Activated CD8-positive, alpha-beta memory T cell treated with anti-CD3 and anti-CD28 coated beads, Interleukin-2, amount 10 ng/mL, durations not matched to agents 7 days and 5 days (primary cell): Measurements from ENCODE around the gene MCTP1. TPM values are rescaled to one million over a fixed set of nuclear protein-coding genes. Genes with fewer than 3 reads are reported as not detected.

Experiments used
- ATAC-seq: fragments of 150-1000 bp; cut with Tn5 transposase; one replicate; pipeline ENCODE4 v1.10.0; 2021; ENCODE audit warnings: moderate library complexity
- CTCF ChIA-PET: fragments of 350-600 bp; sonication (Branson Sonifier 250); formaldehyde crosslinking; loops from one replicate; lab custom pipeline; 2021; ENCODE audit warnings: antibody characterized with exemption; lab: Charles Lee
- DNase-seq: peaks from one replicate; pipeline ENCODE4 v3.0.0-alpha.2; 2020
- H3K27ac Mint-ChIP-seq: one replicate; pipeline ENCODE4 v1.8.0; 2021; ENCODE audit warnings: mild to moderate bottlenecking, mixed read lengths
- H3K27me3 Mint-ChIP-seq: one replicate; pipeline ENCODE4 v1.8.0; 2021; ENCODE audit warnings: mixed read lengths
- H3K36me3 Mint-ChIP-seq: one replicate; pipeline ENCODE4 v1.8.0; 2021; ENCODE audit warnings: mild to moderate bottlenecking, mixed read lengths
- H3K4me1 Mint-ChIP-seq: one replicate; pipeline ENCODE4 v1.8.0; 2021; ENCODE audit warnings: mixed read lengths
- H3K4me3 Mint-ChIP-seq: one replicate; pipeline ENCODE4 v1.8.0; 2021; ENCODE audit warnings: mild to moderate bottlenecking, moderate library complexity, mixed read lengths
- H3K9me3 Mint-ChIP-seq: one replicate; pipeline ENCODE4 v1.8.0; 2022; ENCODE audit warnings: low read depth, mixed read lengths
- total RNA-seq, 2 experiments: library from RNA; stranded (reverse); gene quantifications; one replicate each; pipeline ENCODE4 v1.2.3, GENCODE V29; 2021

MCTP1 gene
- total RNA-seq, 2 experiments from 2014 or later: not detected

DNA sequence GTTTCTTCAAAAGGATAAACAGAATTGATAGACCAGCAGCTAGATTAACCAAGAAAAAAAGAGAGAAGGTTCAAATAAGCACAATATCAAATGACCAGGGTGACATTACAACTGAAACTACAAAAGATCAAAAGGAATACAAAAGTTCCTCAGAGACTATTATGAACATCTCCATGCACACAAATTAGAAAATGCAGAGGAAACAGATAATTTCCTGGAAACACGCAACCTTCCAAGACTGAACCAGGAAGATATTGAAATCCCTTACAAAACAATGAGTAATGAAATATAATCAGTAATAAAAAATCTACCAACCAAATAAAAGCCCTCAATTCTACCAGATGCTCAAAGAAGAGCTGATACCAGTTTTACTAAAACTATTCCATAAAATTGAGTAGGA, 252.1 kb downstream of the MCTP1 start:
- no peaks in the 10 kb centered on the region for H3K9me3 Mint-ChIP-seq
- DNase-seq (no peak), ATAC-seq (no peak)
- H3K36me3 Mint-ChIP-seq: no peaks in the 10 kb centered on the region
- no peaks in the 10 kb centered on the region for H3K4me1 Mint-ChIP-seq
- H3K27ac Mint-ChIP-seq: no peak overlapping the region
- H3K4me3 Mint-ChIP-seq: no peak overlapping the region
- H3K27me3 Mint-ChIP-seq: no peaks in the 10 kb centered on the region
- CTCF ChIA-PET: no interaction called here

DNA sequence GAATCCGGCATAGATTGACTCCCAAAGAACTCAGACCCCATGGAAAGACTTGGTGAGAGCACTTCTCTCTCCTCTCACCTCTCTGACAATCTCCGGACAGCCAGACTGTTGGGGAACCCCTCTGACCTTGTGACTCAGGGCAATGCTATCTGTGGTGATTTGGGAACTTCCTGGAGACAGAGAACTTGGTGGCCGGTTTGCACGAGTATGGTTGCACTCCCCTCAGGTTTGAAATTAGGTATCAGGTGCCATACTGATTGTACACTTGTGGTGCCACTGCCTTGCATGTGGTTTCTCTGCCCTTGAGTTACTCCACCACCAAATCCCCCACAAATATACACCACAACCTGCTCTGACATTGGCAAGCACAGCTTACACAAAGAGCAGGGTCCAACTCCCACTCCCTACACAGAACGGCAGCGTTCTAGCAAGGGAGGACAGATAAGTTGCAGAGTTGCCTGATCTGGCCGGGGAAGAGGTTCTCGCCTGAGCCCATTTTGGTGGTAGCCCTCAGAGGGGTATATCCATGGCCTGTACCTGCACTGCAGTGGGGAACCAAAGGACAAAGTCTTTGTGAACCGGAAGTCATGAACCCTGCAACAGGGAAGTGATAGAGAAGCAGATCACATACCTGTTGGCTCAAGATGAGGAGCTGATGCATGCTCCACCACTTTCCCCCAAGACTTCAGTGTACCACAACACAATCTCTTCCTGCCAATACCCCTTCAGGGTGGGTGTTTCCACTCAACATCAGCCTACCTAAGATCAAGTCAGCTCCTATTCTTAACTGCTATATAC, 255.1 kb downstream of the MCTP1 start:
- Mint-ChIP-seq H3K4me3 (no peak overlapping the region), H3K27ac (no peak overlapping the region), H3K36me3 (no peaks in the 10 kb centered on the region), H3K27me3 (no peaks in the 10 kb centered on the region), H3K4me1 (peaks cover 7% of the 10 kb centered on the region), H3K9me3 (no peaks in the 10 kb centered on the region)
- DNase-seq: no peak
- CTCF ChIA-PET: interaction anchor here (0.5 kb wide), 1 partner anchor 100 kb away, joined by 3 read pairs; no protein-coding TSS in a partner anchor
- no peak for ATAC-seq

DNA sequence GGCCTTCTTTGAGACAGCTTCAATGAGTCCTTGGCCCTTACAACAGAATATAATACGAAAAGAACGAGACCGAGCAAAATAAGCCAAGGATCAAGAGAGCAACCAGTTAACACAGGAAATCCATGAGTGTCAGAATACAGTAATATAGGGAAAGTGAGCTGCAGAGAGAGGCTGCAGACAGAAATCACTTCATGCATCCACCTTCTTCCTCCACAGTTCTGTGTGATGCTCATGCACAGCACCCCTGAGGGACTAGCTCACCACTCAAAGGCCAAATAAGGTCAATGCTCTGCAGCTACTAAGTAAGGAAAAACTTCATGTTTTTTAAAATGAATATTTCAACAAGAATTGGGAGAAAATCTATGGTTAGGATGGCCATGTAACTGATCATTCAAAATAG, 257.1 kb downstream of the MCTP1 start:
- CTCF ChIA-PET: no interaction called here
- Mint-ChIP-seq H3K9me3 (no peaks in the 10 kb centered on the region), H3K4me1 (peaks cover 8% of the 10 kb centered on the region), H3K36me3 (no peaks in the 10 kb centered on the region), H3K4me3 (no peak overlapping the region), H3K27me3 (no peaks in the 10 kb centered on the region), H3K27ac (no peak overlapping the region)
- ATAC-seq: peak; percentile 36
- no peak for DNase-seq

DNA sequence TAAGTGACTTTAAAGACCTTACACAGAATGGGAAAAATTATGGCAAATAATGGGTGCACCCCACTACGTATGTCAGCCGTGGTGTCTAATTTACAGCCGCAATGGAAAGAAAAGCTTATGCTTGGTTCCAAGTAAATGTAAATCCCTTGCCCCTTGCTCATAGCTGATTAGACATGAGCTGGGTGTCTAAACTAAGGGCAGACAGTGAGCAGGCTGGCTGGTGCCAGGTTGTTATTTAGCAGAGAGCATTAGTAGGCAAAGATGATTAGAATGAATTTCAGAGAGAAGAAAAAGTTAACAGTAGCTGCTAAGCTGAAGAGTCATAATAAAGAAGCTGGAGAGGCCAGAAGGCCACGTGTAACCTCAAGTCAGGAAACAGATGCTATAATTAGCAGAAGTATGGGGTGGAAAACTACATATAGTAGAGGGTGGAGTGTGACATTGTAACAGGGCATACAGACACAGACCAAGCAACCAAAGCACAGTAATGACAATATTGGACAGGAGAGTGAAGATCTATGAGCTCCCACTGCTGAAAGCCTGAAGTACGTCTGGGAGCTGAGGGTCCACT, 257.7 kb downstream of the MCTP1 start:
- CTCF ChIA-PET: no interaction called here
- Mint-ChIP-seq H3K9me3 (no peaks in the 10 kb centered on the region), H3K4me3 (no peak overlapping the region), H3K27ac (no peak overlapping the region), H3K4me1 (peaks cover 11% of the 10 kb centered on the region), H3K27me3 (no peaks in the 10 kb centered on the region), H3K36me3 (no peaks in the 10 kb centered on the region)
- ATAC-seq (peak; percentile 27), DNase-seq (no peak)

DNA sequence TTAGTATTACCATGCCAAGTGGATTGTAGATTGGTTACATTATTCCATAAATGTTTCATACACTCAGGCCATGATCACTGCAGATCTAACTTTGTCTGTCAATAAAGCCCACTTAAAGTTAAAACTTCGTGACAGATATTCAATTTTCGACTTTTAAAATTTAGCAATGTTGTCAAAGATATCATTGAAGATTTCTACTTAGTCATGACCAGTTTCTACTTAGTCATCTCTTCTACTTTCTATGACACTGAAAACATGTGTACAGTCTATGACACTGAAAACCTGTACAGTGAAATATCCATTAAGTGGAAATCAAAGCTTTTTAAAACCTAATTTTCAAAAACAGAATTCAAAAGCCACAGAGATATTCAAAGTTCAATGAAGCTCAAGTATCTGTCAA, 258.2 kb downstream of the MCTP1 start:
- no peaks in the 10 kb centered on the region for H3K9me3 Mint-ChIP-seq
- H3K27ac Mint-ChIP-seq: no peak overlapping the region
- no peak overlapping the region for H3K4me3 Mint-ChIP-seq
- H3K36me3 Mint-ChIP-seq: no peaks in the 10 kb centered on the region
- no peak for ATAC-seq
- peaks cover 11% of the 10 kb centered on the region for H3K4me1 Mint-ChIP-seq
- CTCF ChIA-PET: no interaction called here
- no peaks in the 10 kb centered on the region for H3K27me3 Mint-ChIP-seq
- DNase-seq: no peak

DNA sequence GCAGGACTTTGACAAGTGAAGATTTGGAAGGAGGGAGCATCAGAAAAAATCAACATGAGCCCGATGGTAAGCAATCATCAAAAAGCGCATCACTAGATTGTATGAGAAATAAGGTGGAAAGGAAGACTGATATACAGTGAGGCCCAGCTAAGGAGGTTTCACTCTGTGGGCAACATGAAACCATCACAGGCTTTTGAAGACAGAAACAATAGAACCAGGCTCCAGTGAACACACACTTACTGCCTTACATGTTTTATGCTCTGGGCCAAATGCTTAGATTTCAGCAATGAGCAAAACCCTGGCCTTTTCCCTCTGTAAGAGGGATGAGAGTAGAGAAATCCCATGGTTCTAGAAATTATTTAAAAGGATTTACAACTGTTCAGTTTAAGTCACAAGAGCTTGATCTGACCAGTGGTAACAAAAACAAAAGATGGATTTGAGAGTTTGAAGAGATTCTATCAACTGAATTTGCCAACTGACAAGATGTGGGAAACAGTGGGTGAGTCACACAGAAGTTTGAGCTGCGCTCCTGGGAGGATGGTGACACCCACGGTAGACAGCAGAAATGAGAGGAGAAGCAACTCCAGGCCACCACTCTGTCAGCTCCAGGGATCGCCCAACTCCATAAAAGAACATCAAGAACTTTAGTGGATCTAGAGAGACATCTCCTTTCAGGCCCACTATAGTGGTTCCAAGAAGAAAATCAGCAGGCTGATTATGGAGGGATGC, 261.8 kb downstream of the MCTP1 start:
- Mint-ChIP-seq H3K4me3 (no peak overlapping the region), H3K9me3 (no peaks in the 10 kb centered on the region), H3K27ac (no peak overlapping the region), H3K4me1 (peaks cover 11% of the 10 kb centered on the region), H3K36me3 (no peaks in the 10 kb centered on the region), H3K27me3 (no peaks in the 10 kb centered on the region)
- ATAC-seq (no peak), DNase-seq (no peak)
- CTCF ChIA-PET: no interaction called here

DNA sequence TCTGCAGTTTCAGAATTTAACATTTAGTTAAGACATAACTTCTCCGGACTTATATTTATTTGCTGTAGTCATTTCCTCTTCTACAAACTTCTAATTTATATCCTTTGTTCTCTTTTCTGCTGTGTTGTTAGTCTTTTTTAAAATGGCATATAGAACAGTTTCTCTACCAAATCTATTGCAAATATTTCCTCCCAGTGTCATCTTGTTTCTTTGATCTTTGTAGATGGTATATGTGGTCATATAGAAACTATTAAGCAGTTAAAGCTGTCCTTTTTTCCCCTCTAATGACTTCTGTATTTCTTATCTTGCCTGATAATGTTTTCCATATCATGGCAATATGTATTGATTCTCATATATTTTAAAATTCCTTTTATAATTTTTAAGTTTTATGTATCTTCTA, 264.5 kb downstream of the MCTP1 start:
- CTCF ChIA-PET: no interaction called here
- Mint-ChIP-seq H3K9me3 (no peaks in the 10 kb centered on the region), H3K4me3 (no peak overlapping the region), H3K4me1 (peaks cover 4% of the 10 kb centered on the region), H3K36me3 (no peaks in the 10 kb centered on the region), H3K27me3 (no peaks in the 10 kb centered on the region), H3K27ac (no peak overlapping the region)
- ATAC-seq (no peak), DNase-seq (no peak)

DNA sequence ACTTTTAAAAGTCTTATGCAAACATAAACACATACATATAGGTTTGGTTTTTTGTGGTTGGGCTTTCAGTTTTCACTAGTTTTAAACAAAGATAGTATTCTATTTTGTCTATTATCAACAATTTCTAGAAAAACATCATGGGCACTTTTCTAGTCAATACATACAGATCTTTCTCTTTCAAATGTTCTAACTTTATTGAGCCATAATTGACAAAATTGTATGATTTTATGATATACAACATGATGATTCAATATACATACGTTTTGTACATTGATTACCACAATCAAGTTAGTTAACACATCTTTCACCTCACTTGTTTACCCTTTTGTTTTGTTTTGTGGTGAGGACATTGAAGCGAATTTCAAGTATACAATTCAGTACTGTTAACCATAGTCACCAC, 265.9 kb downstream of the MCTP1 start:
- no peak for DNase-seq
- Mint-ChIP-seq H3K9me3 (no peaks in the 10 kb centered on the region), H3K27me3 (no peaks in the 10 kb centered on the region), H3K4me1 (peaks cover 4% of the 10 kb centered on the region), H3K27ac (no peak overlapping the region), H3K4me3 (no peak overlapping the region), H3K36me3 (no peaks in the 10 kb centered on the region)
- no peak for ATAC-seq
- CTCF ChIA-PET: no interaction called here

DNA sequence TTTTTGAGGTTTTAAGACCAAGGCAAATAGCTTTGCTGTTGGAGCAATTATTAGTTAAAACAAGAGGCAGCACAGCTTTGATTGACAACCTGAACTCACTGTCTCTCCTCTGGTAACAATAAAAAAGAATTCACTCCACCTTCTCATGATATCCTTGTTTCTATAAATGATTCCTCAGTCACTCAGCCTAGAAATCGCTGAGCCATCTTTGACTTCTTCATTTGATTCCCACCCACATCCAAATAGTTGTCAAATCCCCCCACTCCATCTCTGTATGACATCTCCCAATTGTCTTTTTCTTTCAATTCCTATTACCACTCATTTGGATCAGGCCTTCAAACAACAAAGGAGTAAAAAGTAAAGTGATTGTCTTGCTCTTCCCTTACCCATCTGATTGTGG, 266.4 kb downstream of the MCTP1 start:
- Mint-ChIP-seq H3K36me3 (no peaks in the 10 kb centered on the region), H3K9me3 (no peaks in the 10 kb centered on the region), H3K27ac (no peak overlapping the region), H3K4me1 (peaks cover 4% of the 10 kb centered on the region), H3K27me3 (no peaks in the 10 kb centered on the region), H3K4me3 (no peak overlapping the region)
- CTCF ChIA-PET: no interaction called here
- ATAC-seq (no peak), DNase-seq (no peak)

DNA sequence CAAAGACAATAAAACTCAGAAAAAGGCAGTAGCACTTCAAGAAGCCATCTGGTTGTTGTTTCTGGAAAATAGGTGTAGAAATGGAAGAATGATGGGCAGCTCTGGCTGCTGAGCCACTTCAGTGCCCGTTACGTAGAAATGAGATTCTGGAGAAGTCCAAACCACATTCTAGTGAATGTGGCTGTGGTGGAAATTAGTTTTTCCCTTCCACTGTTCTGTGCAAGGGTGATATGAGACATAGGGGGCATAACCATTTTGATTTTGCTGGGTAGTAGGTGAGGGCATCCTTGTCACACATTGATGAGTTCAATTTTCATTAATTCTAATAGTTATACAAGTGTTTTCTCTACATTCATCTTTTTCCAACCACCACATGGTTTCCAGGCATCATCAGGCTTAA, 275.1 kb downstream of the MCTP1 start:
- CTCF ChIA-PET: no interaction called here

DNA sequence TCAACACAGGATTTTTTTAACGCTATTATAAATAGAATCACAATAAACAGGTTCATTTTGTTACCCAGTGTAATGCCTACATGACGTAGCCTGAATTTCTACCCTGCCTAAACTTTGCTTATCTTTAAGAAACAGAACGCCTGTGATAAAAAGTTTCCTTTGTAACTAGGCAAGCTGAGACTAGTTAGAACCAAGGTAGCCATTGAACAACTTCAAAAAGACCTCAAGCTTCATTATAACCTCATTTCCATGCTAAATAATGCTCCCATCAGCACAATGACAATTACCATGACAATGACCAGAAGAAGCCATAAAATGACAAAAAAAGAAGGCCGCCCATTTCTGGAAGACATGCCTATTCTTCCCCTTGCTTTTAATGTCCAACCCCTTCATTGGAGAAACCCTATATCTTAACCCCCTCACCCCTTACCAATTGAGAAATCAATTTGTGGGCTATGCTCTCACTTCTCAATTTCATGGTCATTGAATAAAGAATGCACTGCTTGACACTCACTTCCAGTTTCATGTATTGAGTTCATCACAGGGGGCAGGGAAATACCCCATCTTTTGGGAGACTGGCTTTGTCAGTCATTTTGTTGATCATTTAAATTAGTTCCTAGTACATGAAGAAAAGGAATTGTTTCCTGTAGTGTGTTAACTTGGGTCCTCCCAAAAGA, 276.8 kb downstream of the MCTP1 start:
- DNase-seq: no peak
- Mint-ChIP-seq H3K9me3 (no peaks in the 10 kb centered on the region), H3K4me1 (no peaks in the 10 kb centered on the region), H3K27me3 (no peaks in the 10 kb centered on the region), H3K27ac (no peak overlapping the region), H3K36me3 (no peaks in the 10 kb centered on the region), H3K4me3 (no peak overlapping the region)
- CTCF ChIA-PET: no interaction called here
- no peak for ATAC-seq

More for the DNA sequence above, 275.1 kb downstream of the MCTP1 start:
- H3K27ac Mint-ChIP-seq: no peak overlapping the region
- H3K36me3 Mint-ChIP-seq: no peaks in the 10 kb centered on the region
- H3K4me1 Mint-ChIP-seq: no peaks in the 10 kb centered on the region
- no peak overlapping the region for H3K4me3 Mint-ChIP-seq
- DNase-seq (no peak), ATAC-seq (no peak)
- H3K9me3 Mint-ChIP-seq: no peaks in the 10 kb centered on the region
- H3K27me3 Mint-ChIP-seq: no peaks in the 10 kb centered on the region

DNA sequence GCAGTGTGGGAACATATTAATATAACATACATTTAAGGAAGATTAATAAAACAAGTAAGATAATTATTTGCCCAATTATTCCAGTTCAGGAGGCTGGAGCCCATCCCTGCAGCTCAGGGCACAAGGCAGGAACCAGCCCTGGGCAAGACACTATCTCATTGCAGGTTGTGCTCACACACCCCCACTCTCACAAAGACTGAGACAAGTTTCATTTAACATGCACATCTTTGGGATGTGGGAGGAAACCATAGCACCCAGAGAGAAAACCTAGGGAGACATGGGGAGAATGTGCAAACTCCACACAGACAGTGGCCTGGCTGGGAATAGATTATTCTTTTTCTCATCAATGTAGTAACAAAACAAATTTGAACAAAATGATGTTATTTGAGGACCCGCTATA, 279.1 kb downstream of the MCTP1 start:
- H3K27me3 Mint-ChIP-seq: no peaks in the 10 kb centered on the region
- DNase-seq (no peak), ATAC-seq (no peak)
- no peaks in the 10 kb centered on the region for H3K9me3 Mint-ChIP-seq
- H3K27ac Mint-ChIP-seq: no peak overlapping the region
- no peaks in the 10 kb centered on the region for H3K4me1 Mint-ChIP-seq
- CTCF ChIA-PET: no interaction called here
- H3K4me3 Mint-ChIP-seq: no peak overlapping the region
- H3K36me3 Mint-ChIP-seq: no peaks in the 10 kb centered on the region

DNA sequence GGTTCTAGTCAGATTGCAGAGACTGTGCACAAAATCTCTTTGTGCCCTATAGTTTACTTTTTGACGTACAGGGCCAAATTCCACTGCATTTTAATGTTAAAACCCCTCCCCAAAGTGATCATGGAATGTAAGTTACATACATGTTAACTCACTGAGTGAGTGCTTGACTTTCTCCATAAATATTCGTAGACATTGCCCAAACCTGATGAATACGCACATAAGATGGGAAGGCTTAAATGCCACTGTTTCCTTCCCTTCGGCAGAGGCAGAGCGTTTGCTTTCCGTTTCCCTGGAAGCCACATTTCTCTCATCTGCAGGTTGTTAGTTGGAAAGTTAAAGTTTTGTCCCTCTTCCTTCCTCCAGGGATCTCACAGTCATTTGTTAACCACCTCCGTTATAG, 286.2 kb downstream of the MCTP1 start:
- DNase-seq (no peak), ATAC-seq (no peak)
- no peaks in the 10 kb centered on the region for H3K27me3 Mint-ChIP-seq
- CTCF ChIA-PET: no interaction called here
- no peaks in the 10 kb centered on the region for H3K9me3 Mint-ChIP-seq
- H3K4me1 Mint-ChIP-seq: no peaks in the 10 kb centered on the region
- no peak overlapping the region for H3K4me3 Mint-ChIP-seq
- no peaks in the 10 kb centered on the region for H3K36me3 Mint-ChIP-seq
- no peak overlapping the region for H3K27ac Mint-ChIP-seq
